SK-N-MC (cell line): ENCODE data around the gene NLGN1.
A peak's percentile ranks its signal among the peaks of the same experiment; 100 is the strongest.

Source experiments
- DNase-seq: peaks from one replicate; pipeline ENCODE4 v3.0.0-alpha.2; 2011; ENCODE audit warnings: low read depth, low spot score
- H3K27ac ChIP-seq: fragments of 200-600 bp; sonication (generic); 2 replicates; pipeline ENCODE4 v1.5.1; 2016; ENCODE audit warnings: mixed run types
- H3K36me3 ChIP-seq: fragments of 200-600 bp; sonication (generic); 2 replicates; pipeline ENCODE4 v1.6.1; 2017; ENCODE audit warnings: antibody characterized with exemption, low read length, mixed read lengths; ENCODE audit not compliant: insufficient read depth
- H3K4me3 ChIP-seq: fragments of 200-600 bp; sonication (generic); 2 replicates; pipeline ENCODE4 v1.5.1; 2016
- H3K9ac ChIP-seq: fragments of 200-600 bp; sonication (generic); 2 replicates; pipeline ENCODE4 v1.8.0; 2017; ENCODE audit warnings: mixed run types, mixed read lengths; ENCODE audit not compliant: insufficient read length
- H3K9me3 ChIP-seq: fragments of 200-600 bp; sonication (generic); 2 replicates; pipeline ENCODE4 v1.6.1; 2017; ENCODE audit warnings: low read depth, mild to moderate bottlenecking, antibody characterized with exemption, low read length, moderate library complexity, mixed read lengths
- EZH2 ChIP-seq: fragments of 200-600 bp; sonication (generic); IDR thresholded peaks from one replicate; pipeline ENCODE4 v1.6.1; 2017; ENCODE audit warnings: antibody characterized with exemption
- FOXP2 ChIP-seq: optimal IDR thresholded peaks from 2 replicates; pipeline ENCODE3; 2011; ENCODE audit warnings: mild to moderate bottlenecking, moderate library complexity; ENCODE audit not compliant: insufficient read depth; ENCODE audit errors: extremely low read length, control extremely low read depth
- POLR2AphosphoS5 ChIP-seq: IDR thresholded peaks from 2 replicates; pipeline ENCODE4 v1.6.1; 2012; ENCODE audit warnings: mild to moderate bottlenecking, low read depth, low read length, borderline replicate concordance

Gene NLGN1

GRCh38 chr3:173719585-173719984 lies 322.0 kb downstream of the NLGN1 start:
- no peak for DNase-seq
- no peak for TF ChIP-seq FOXP2
- TF ChIP-seq EZH2: no peak
- no peak for TF ChIP-seq POLR2AphosphoS5
- no peaks in the 10 kb centered on the region for H3K36me3 ChIP-seq
- H3K9ac ChIP-seq: no peak overlapping the region
- H3K4me3 ChIP-seq: no peak overlapping the region
- no peaks in the 10 kb centered on the region for H3K9me3 ChIP-seq
- no peak overlapping the region for H3K27ac ChIP-seq

GRCh38 chr3:173725507-173725906 lies 328.0 kb downstream of the NLGN1 start:
- no peak overlapping the region for H3K4me3 ChIP-seq
- H3K36me3 ChIP-seq: no peaks in the 10 kb centered on the region
- no peak for DNase-seq
- no peak overlapping the region for H3K27ac ChIP-seq
- no peaks in the 10 kb centered on the region for H3K9me3 ChIP-seq
- no peak overlapping the region for H3K9ac ChIP-seq
- no peak for TF ChIP-seq POLR2AphosphoS5
- TF ChIP-seq EZH2: no peak
- no peak for TF ChIP-seq FOXP2

DNA sequence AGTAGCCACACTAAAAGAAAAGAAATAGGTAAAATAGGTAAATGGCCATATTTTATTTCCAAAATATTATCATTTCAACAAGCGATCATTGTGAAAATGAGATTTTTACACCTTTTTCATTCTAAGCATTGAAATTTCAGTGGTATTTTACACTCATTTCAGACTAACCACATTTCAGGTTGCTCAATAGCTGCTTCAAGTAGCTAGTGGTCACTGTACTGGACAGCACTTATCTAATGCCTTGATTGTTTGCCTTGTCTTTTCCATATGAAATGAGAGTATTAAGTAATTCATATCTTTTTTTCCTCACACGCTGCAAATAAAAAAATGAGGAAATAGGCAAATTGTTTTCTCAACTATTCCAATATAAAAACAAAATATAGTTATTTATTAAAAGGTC lies 332.8 kb downstream of the NLGN1 start:
- DNase-seq: no peak
- Histone ChIP-seq H3K9ac (no peak overlapping the region), H3K9me3 (no peaks in the 10 kb centered on the region), H3K36me3 (no peaks in the 10 kb centered on the region), H3K4me3 (no peak overlapping the region), H3K27ac (no peak overlapping the region)
- TF ChIP-seq POLR2AphosphoS5 (no peak), EZH2 (no peak), FOXP2 (no peak)

- Histone ChIP-seq H3K4me3 (no peak overlapping the region), H3K9ac (no peak overlapping the region), H3K9me3 (no peaks in the 10 kb centered on the region), H3K27ac (no peak overlapping the region), H3K36me3 (no peaks in the 10 kb centered on the region)
- no peak for DNase-seq
- TF ChIP-seq POLR2AphosphoS5: no peak
- TF ChIP-seq EZH2: no peak
- no peak for TF ChIP-seq FOXP2
Observed at GRCh38 chr3:173732237-173732636, 334.7 kb downstream of the NLGN1 start.

- Histone ChIP-seq H3K9me3 (no peaks in the 10 kb centered on the region), H3K27ac (no peak overlapping the region), H3K9ac (no peak overlapping the region), H3K36me3 (no peaks in the 10 kb centered on the region), H3K4me3 (no peak overlapping the region)
- TF ChIP-seq FOXP2: no peak
- TF ChIP-seq POLR2AphosphoS5: no peak
- TF ChIP-seq EZH2: no peak
- peak; percentile 52 for DNase-seq
Observed at GRCh38 chr3:173733029-173733652, 335.6 kb downstream of the NLGN1 start.

DNA sequence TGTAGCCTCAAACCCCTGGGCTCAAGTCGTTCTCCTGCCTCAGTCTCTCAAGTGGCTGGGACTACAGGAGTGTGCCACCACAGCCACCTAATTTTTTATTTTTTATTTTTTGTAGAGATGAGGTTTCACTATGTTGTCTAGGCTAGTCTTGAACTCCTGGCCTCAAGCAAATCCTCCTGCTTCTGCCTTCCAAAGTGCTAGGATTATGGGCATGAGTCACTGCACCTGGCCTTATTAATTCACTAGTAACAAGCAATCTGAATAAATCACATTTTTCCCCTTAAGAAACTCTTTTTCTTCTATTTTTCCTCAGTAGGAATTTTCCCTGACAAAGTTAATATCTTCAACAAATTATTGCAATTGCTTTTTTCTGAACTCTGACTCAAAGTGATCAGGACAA lies 336.9 kb downstream of the NLGN1 start:
- Histone ChIP-seq H3K9ac (no peak overlapping the region), H3K27ac (no peak overlapping the region), H3K9me3 (no peaks in the 10 kb centered on the region), H3K4me3 (no peak overlapping the region), H3K36me3 (no peaks in the 10 kb centered on the region)
- DNase-seq: no peak
- TF ChIP-seq FOXP2 (no peak), EZH2 (no peak)

DNA sequence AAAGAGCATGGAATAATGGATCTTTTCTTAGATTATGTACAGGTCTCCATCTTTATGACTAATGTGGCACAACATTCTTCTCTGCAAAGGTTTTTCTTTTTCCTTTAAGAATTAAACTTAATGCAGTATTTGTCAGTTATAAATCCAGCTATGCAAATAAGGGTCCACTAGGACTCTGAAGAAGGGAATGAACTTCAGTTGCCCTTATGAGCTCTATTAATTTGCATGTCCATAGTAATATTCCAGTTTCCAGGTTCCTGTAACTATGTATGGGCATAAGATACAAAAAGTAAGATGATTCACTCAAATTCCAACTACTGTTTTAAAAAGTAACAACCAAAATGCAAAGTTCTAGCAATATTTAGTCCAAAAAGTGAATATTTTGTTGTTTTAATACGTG lies 337.4 kb downstream of the NLGN1 start:
- no peaks in the 10 kb centered on the region for H3K9me3 ChIP-seq
- DNase-seq: no peak
- no peaks in the 10 kb centered on the region for H3K36me3 ChIP-seq
- H3K27ac ChIP-seq: no peak overlapping the region
- TF ChIP-seq EZH2 (no peak), POLR2AphosphoS5 (no peak), FOXP2 (no peak)
- H3K4me3 ChIP-seq: no peak overlapping the region
- no peak overlapping the region for H3K9ac ChIP-seq

DNA sequence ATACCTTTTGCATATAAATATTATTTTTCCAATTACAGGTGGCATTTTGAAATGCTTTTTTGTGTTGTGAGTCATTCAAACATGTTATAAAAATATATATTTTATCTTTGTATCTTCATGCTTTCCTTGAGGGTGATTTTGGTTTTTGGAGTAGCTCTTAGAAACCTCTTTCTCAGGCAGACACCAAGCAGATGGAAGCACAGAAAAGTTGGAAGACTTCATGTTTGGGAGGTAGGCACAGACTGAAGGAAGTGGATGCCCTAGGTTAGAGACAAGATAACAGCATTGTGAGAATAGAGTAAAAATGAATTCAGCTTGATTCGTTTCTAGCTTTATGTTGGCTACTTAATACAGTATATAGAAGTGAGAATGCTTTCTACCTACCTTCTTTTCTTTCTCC lies 338.3 kb downstream of the NLGN1 start:
- H3K36me3 ChIP-seq: no peaks in the 10 kb centered on the region
- no peak overlapping the region for H3K4me3 ChIP-seq
- no peaks in the 10 kb centered on the region for H3K9me3 ChIP-seq
- no peak overlapping the region for H3K27ac ChIP-seq
- DNase-seq: no peak
- H3K9ac ChIP-seq: no peak overlapping the region
- TF ChIP-seq EZH2 (no peak), FOXP2 (no peak)

DNA sequence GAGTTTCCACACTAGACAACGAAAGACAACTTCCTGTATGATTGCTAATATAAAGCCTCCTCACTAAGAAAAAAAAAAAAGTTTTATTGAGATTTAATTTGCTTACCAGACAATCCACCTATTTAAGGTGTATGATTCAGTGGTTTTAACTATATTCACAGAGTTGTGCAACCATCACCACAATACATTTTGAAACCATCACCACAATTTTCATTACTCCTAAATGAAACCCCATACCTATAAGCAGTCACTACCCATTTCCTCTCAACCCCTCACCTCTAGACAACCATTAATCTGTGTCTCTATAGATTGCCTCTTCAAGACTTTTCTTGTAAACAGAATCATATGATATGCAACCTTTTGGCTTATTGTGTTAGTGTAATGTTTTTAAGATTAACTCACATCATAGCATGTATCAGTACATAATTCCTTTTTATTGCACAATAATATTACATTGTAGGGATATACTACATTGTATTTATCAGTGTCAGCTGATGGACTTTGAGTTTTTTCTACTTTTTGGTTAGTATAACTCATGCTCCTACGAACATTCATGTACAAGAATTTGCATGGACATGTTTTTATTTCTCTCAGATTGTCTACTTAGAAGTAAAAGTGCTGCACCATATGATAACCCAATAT lies 339.7 kb downstream of the NLGN1 start:
- Histone ChIP-seq H3K36me3 (no peaks in the 10 kb centered on the region), H3K9me3 (no peaks in the 10 kb centered on the region), H3K27ac (no peak overlapping the region), H3K4me3 (no peak overlapping the region), H3K9ac (no peak overlapping the region)
- TF ChIP-seq POLR2AphosphoS5 (no peak), FOXP2 (no peak), EZH2 (no peak)
- DNase-seq: no peak
